Gastrocnemius medialis (tissue), 4 donors: ENCODE data around the gene CHCHD1. TPM values are rescaled to one million over a fixed set of nuclear protein-coding genes. Genes with fewer than 3 reads are reported as not detected.
"Not testable (repeated sequence)": the region's sequence is repeated elsewhere in the genome, so short reads cannot be mapped to it uniquely, and the experiment has no call there.

Experiments
- ATAC-seq, 2 donors: fragments of 150-250 bp; one replicate each; pipeline ENCODE4 v1.9.1; 2016
- DNase-seq, 2 donors: peaks; one replicate each; pipeline ENCODE4 v3.0.0-alpha.2; 2019
- H3K27ac ChIP-seq, 4 donors: fragments of 200-600 bp; sonication (generic); 1 replicate in 1 of 4; 2 replicates in 3 of 4; pipeline ENCODE4 v1.5.1; 2016 to 2018; ENCODE audit warnings: mild to moderate bottlenecking in 2 of 4, moderate library complexity in 1 of 4
- H3K27me3 ChIP-seq, 3 donors: fragments of 200-600 bp; sonication (generic) in 2 of 3; 1 replicate in 1 of 3; 2 replicates in 2 of 3; pipeline versions ENCODE4 v1.5.1 to v1.6.0; 2016 to 2019; ENCODE audit warnings: mild to moderate bottlenecking in 1 of 3, moderate library complexity in 1 of 3
- H3K36me3 ChIP-seq, 2 donors: fragments of 200-600 bp; sonication (generic) in 1 of 2; one replicate each; pipeline ENCODE4 v1.5.1; 2017 to 2018
- H3K4me1 ChIP-seq, 2 donors: fragments of 200-600 bp; sonication (generic) in 1 of 2; one replicate each; pipeline ENCODE4 v1.5.1; 2016 to 2017; ENCODE audit warnings: mild to moderate bottlenecking in 2 of 2
- H3K4me3 ChIP-seq, 4 donors: fragments of 200-600 bp; sonication (generic) in 3 of 4; 1 replicate in 1 of 4; 2 replicates in 3 of 4; pipeline ENCODE4 v1.5.1; 2016 to 2019; ENCODE audit warnings: mild to moderate bottlenecking in 2 of 4
- H3K9me3 ChIP-seq, 3 donors: fragments of 200-600 bp; sonication (generic) in 2 of 3; 1 replicate in 1 of 3; 2 replicates in 2 of 3; pipeline ENCODE4 v1.5.1; 2016 to 2019
- CTCF ChIP-seq, 5 experiments: fragments of 450-650 bp in 3 of 5; fragments of 200-600 bp in 2 of 5; sonication (generic) in 2 of 5; IDR thresholded peaks in 4 of 5; conservative IDR thresholded peaks in 1 of 5; 1 replicate in 4 of 5; 2 replicates in 1 of 5; pipeline ENCODE4 v1.5.1; 2016 to 2019; ENCODE audit warnings: antibody characterized with exemption in 5 of 5, mild to moderate bottlenecking in 3 of 5, moderate library complexity in 3 of 5
- POLR2A ChIP-seq, 2 donors: fragments of 450-650 bp; IDR thresholded peaks; one replicate each; pipeline ENCODE4 v1.6.1; 2017; ENCODE audit warnings: antibody characterized with exemption in 2 of 2, mild to moderate bottlenecking in 2 of 2, moderate library complexity in 2 of 2
- in situ Hi-C, 4 donors: fragments of 200-750 bp; cut with MboI; loops; one replicate each; pipeline versions ENCODE4 v1.15.0 to v1.8.0; 2017; ENCODE audit warnings: low sequenced_read_pairs in 4 of 4
- intact Hi-C: fragments of 100-400 bp; cut with DNase I; formaldehyde crosslinking; loops from one replicate; pipeline ENCODE4 v1.15.1; 2023; ENCODE audit warnings: low total_unique reads
- total RNA-seq, 4 donors: library from RNA; depleted of rRNA; stranded (reverse); fragments of >200 nt; gene quantifications; one replicate each; pipeline versions ENCODE4 v1.1.0 to v1.2.3, GENCODE V29; 2016

Gene CHCHD1
- total RNA-seq, 4 donors from 2014 or later: 25.3 to 41.8 (median 32.7) TPM

- DNase-seq (no peak), ATAC-seq (no peak)
- no peak for TF ChIP-seq POLR2A (IDR thresholded peaks at IDR 0.05)
- no peak for TF ChIP-seq CTCF (IDR thresholded peaks at IDR 0.05 in 4 of 5, conservative IDR thresholded peaks at IDR 0.05 in 1 of 5)
- Histone ChIP-seq H3K27me3 (no peaks in the 10 kb centered on the region), H3K9me3 (no peaks in the 10 kb centered on the region), H3K4me3 (peak overlapping the region; percentile 94 to 100 (median 99)), H3K36me3 (peaks cover 0 to 11% of the 10 kb centered on the region in 2 donors), H3K27ac (peak overlapping the region; percentile 96 to 99 (median 97)), H3K4me1 (peaks cover 48 to 57% of the 10 kb centered on the region in 2 donors)
- in situ Hi-C loops: no loop called here
- intact Hi-C loops: no loop called here
Measured at GRCh38 chr10:73782749-73783085, 869 bp downstream of the CHCHD1 start.

GRCh38 chr10:73785211-73785720 lies 3.4 kb downstream of the CHCHD1 start, which contains the start of gene ZSWIM8:
Gene ZSWIM8 (plus strand): TSS chr10:73785606. CDS start chr10:73785879, 273 bp downstream.
- in situ Hi-C loops: no loop called here
- H3K36me3 ChIP-seq: peaks cover 0 to 17% of the 10 kb centered on the region in 2 donors
- intact Hi-C loops: loop anchor here (1.0 to 5.0 kb wide), 3 partner anchors 26 to 92 kb away; partner anchors contain the start of genes NDST2 and SEC24C

GRCh38 chr10:73785721-73786511 lies 4.1 kb downstream of the CHCHD1 start:
- ATAC-seq (peak; percentile 22 to 34), DNase-seq (peak in 1 of 2 donors; percentile 46)
- no peaks in the 10 kb centered on the region for H3K27me3 ChIP-seq
- TF ChIP-seq POLR2A (IDR thresholded peaks at IDR 0.05) (no peak), CTCF (IDR thresholded peaks at IDR 0.05 in 4 of 5, conservative IDR thresholded peaks at IDR 0.05 in 1 of 5) (no peak)
- H3K4me3 ChIP-seq: peak overlapping the region; percentile 73 to 93 (median 86)
- intact Hi-C loops (loop anchor here (1.0 to 5.0 kb wide), 3 partner anchors 25 to 91 kb away; partner anchors contain the start of genes NDST2 and SEC24C), in situ Hi-C loops (no loop called here)
- H3K4me1 ChIP-seq: peaks cover 47 to 57% of the 10 kb centered on the region in 2 donors
- peak overlapping the region; percentile 80 to 95 (median 90) for H3K27ac ChIP-seq
- H3K36me3 ChIP-seq: peaks cover 2 to 24% of the 10 kb centered on the region in 2 donors
- H3K9me3 ChIP-seq: no peaks in the 10 kb centered on the region

More at GRCh38 chr10:73785211-73785720, 3.4 kb downstream of the CHCHD1 start, which contains the start of gene ZSWIM8:
- Histone ChIP-seq H3K4me3 (peak within 1 kb of the TSS; percentile 73 to 93 (median 86)), H3K4me1 (peaks cover 53 to 62% of the 10 kb centered on the region in 2 donors), H3K27me3 (no peaks in the 10 kb centered on the region), H3K9me3 (no peaks in the 10 kb centered on the region), H3K27ac (peak within 1 kb of the TSS; percentile 80 to 95 (median 90))
- ATAC-seq (peak; percentile 93 to 94), DNase-seq (peak; percentile 89 to 91)
- peak; percentile 85 to 92 for TF ChIP-seq POLR2A (IDR thresholded peaks at IDR 0.05)
- TF ChIP-seq CTCF (IDR thresholded peaks at IDR 0.05 in 4 of 5, conservative IDR thresholded peaks at IDR 0.05 in 1 of 5): peak in 1 of 5 experiments; percentile 25

- Histone ChIP-seq H3K4me3 (peak overlapping the region; percentile 73 to 93 (median 86)), H3K4me1 (peaks cover 42 to 51% of the 10 kb centered on the region in 2 donors), H3K27me3 (no peaks in the 10 kb centered on the region), H3K36me3 (peaks cover 5 to 29% of the 10 kb centered on the region in 2 donors), H3K27ac (peak overlapping the region; percentile 80 to 95 (median 90)), H3K9me3 (no peaks in the 10 kb centered on the region)
- in situ Hi-C loops: no loop called here
- intact Hi-C loops: loop anchor here (5.0 kb wide), 1 partner anchor 91 kb away; no protein-coding TSS in a partner anchor
- ATAC-seq (no peak), DNase-seq (no peak)
- no peak for TF ChIP-seq POLR2A (IDR thresholded peaks at IDR 0.05)
- no peak for TF ChIP-seq CTCF (IDR thresholded peaks at IDR 0.05 in 4 of 5, conservative IDR thresholded peaks at IDR 0.05 in 1 of 5)
Measured at GRCh38 chr10:73786512-73786885, 4.7 kb downstream of the CHCHD1 start.

- in situ Hi-C loops, ATAC-seq, DNase-seq, H3K9me3 ChIP-seq, H3K27me3 ChIP-seq: not testable (repeated sequence)
- peak overlapping the region; percentile 80 to 95 (median 90) for H3K27ac ChIP-seq
- H3K4me1 ChIP-seq: peaks cover 42 to 50% of the 10 kb centered on the region in 2 donors
- intact Hi-C loops: loop anchor here (5.0 kb wide), 1 partner anchor 90 kb away; no protein-coding TSS in a partner anchor
- H3K4me3 ChIP-seq: peak overlapping the region; percentile 73 to 93 (median 86)
- peaks cover 5 to 37% of the 10 kb centered on the region in 2 donors for H3K36me3 ChIP-seq
Measured at GRCh38 chr10:73787031-73787800, 5.4 kb downstream of the CHCHD1 start.
